Measurements from ENCODE around the gene CCDC6.

DNA sequence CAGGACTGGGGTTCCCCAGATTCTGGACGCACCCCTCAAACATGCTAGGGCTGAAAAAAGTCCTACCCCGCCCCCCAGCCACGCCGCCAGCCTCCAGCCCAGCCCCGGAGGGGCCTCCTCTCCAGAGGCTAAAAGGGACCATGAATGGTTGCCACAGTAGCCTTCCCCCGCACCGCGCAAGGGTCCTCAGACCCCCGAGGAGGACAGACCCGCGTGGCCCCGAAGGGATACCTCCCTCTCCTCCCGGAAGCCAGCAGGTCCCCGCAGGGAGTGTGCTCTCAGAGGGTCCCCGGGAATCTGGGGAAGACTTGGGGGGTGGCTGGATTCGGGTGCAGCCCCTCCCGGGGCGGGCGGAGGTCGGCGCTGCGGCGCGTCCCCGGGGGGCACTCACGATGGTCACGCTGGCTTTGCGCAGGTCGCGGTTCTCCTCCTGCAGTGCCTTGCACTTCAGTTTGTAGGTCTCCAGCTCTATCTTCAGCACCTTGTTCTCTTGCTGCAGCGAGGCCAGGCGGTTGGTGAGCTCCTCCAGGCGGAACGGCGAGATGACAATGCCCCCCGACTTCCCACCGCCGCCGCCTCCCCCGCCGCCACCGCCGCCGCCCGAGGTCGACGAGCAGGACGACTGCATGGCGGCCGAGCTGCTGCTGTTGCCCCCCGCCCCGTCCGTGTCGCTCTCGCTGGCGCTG lies 482 bp downstream of the CCDC6 start:
- TF ChIP-seq, protein P1, sequence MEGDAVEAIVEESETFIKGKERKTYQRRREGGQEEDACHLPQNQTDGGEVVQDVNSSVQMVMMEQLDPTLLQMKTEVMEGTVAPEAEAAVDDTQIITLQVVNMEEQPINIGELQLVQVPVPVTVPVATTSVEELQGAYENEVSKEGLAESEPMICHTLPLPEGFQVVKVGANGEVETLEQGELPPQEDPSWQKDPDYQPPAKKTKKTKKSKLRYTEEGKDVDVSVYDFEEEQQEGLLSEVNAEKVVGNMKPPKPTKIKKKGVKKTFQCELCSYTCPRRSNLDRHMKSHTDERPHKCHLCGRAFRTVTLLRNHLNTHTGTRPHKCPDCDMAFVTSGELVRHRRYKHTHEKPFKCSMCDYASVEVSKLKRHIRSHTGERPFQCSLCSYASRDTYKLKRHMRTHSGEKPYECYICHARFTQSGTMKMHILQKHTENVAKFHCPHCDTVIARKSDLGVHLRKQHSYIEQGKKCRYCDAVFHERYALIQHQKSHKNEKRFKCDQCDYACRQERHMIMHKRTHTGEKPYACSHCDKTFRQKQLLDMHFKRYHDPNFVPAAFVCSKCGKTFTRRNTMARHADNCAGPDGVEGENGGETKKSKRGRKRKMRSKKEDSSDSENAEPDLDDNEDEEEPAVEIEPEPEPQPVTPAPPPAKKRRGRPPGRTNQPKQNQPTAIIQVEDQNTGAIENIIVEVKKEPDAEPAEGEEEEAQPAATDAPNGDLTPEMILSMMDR (conservative IDR thresholded peaks at IDR 0.05; ENCODE audit: low read depth, low read length), result no peak
- TF ChIP-seq EZH2 (IDR thresholded peaks at IDR 0.05; ENCODE audit: low read length, unreplicated experiment) (no peak), EZH2phosphoT487 (IDR thresholded peaks at IDR 0.05; ENCODE audit: borderline replicate concordance, low read length) (no peak)
